GM12878 (cell line): Measurements from ENCODE around the gene CENPP. TPM values are rescaled to one million over a fixed set of nuclear protein-coding genes. Genes with fewer than 3 reads are reported as not detected.

Source experiments
- ATAC-seq: fragments of 200-7000 bp; cut with Tn5 transposase; 3 replicates; pipeline ENCODE4 v1.9.1; 2020; ENCODE audit warnings: mild to moderate bottlenecking, moderate library complexity
- BruUV-seq: library from RNA; stranded (reverse); fragments of 400-500 nt; replicated peaks from 2 replicates; lab custom pipeline; 2021; lab: Mats Ljungman, UMichigan
- CTCF ChIA-PET: fragments of 300-600 bp; sonication (Branson Sonifier 250); formaldehyde crosslinking; extraction: SDS; loops from one replicate; lab custom pipeline; 2021; ENCODE audit warnings: inconsistent platforms; lab: Yijun Ruan, JAX
- POLR2A ChIA-PET: fragments of 350-600 bp; formaldehyde crosslinking; extraction: SDS; loops from one replicate; lab custom pipeline; 2021; ENCODE audit warnings: inconsistent platforms; lab: Charles Lee
- RAD21 ChIA-PET: fragments of 300-600 bp; sonication (Branson Sonifier 250); formaldehyde crosslinking; loops from one replicate; lab custom pipeline; 2023; ENCODE audit warnings: antibody characterized with exemption; ENCODE audit not compliant: unreplicated experiment; lab: Charles Lee
- SMC1A ChIA-PET: fragments of 300-600 bp; sonication (Branson Sonifier 250); formaldehyde crosslinking; loops from one replicate; lab custom pipeline; 2023; ENCODE audit not compliant: unreplicated experiment, uncharacterized antibody; lab: Charles Lee
- DNase-seq: peaks from one replicate; pipeline ENCODE4 v3.0.0-alpha.2; 2011; ENCODE audit warnings: low read depth, low spot score
- FAIRE-seq: peaks from 3 replicates; lab custom pipeline; 2011; peaks lifted over from hg19 to GRCh38; lab: Jason Lieb, UNC
- H2AFZ ChIP-seq: 2 replicates; pipeline ENCODE4 v1.6.0; 2011; ENCODE audit warnings: low read depth, low read length, control low read depth; ENCODE audit not compliant: control insufficient read depth
- H3K27ac ChIP-seq: 2 replicates; pipeline ENCODE4 v1.5.1; 2011; ENCODE audit warnings: control low read depth; ENCODE audit not compliant: control insufficient read depth, insufficient read depth
- H3K27me3 ChIP-seq, 2 experiments: replicated peaks in 1 of 2; 2 replicates each; pipeline versions ENCODE4 v1.6.0 to v1.6.1; 2011; ENCODE audit warnings: low read length in 1 of 2; ENCODE audit not compliant: control insufficient read depth in 2 of 2, insufficient read depth in 2 of 2
- H3K36me3 ChIP-seq, 2 experiments: 2 replicates each; pipeline ENCODE4 v1.5.1; 2011; ENCODE audit warnings: low read length in 1 of 2; ENCODE audit not compliant: control insufficient read depth in 2 of 2, insufficient read depth in 2 of 2
- H3K4me1 ChIP-seq: 2 replicates; pipeline ENCODE4 v1.6.1; 2011; ENCODE audit warnings: mild to moderate bottlenecking, low read length, moderate library complexity, mixed read lengths; ENCODE audit not compliant: control insufficient read depth, insufficient read depth
- H3K4me2 ChIP-seq: 2 replicates; pipeline ENCODE4 v1.6.0; 2011; ENCODE audit warnings: control low read depth; ENCODE audit not compliant: control insufficient read depth, insufficient read depth
- H3K4me3 ChIP-seq: fragments of 200-600 bp; sonication (generic); 2 replicates; pipeline ENCODE4 v1.5.1; 2016
- H3K79me2 ChIP-seq: 2 replicates; pipeline ENCODE4 v1.6.0; 2011; ENCODE audit warnings: low read length; ENCODE audit not compliant: control insufficient read depth, insufficient read depth
- H3K9ac ChIP-seq: 2 replicates; pipeline ENCODE4 v1.8.0; 2011; ENCODE audit warnings: low read length, control low read depth, mixed read lengths; ENCODE audit not compliant: control insufficient read depth, insufficient read depth
- H3K9me3 ChIP-seq: replicated peaks from 3 replicates; pipeline ENCODE4 v1.5.1; 2011; ENCODE audit warnings: mild to moderate bottlenecking, low read length; ENCODE audit not compliant: control insufficient read depth, insufficient read depth
- H4K20me1 ChIP-seq: 2 replicates; pipeline ENCODE4 v1.6.0; 2011; ENCODE audit not compliant: control insufficient read depth, insufficient read depth
- CBX5 ChIP-seq: sonication (generic); IDR thresholded peaks from 2 replicates; pipeline ENCODE4 v1.6.1; 2016; ENCODE audit warnings: low read depth, moderate library complexity, mild to moderate bottlenecking, inconsistent platforms
- PAX8 ChIP-seq: fragments of 450-650 bp; IDR thresholded peaks from 2 replicates; pipeline ENCODE4 v1.6.1; 2017; ENCODE audit warnings: mild to moderate bottlenecking, moderate library complexity
- SIX5 ChIP-seq: IDR thresholded peaks from 2 replicates; pipeline ENCODE4 v1.6.1; 2011; ENCODE audit warnings: mild to moderate bottlenecking, low read depth, low read length, moderate library complexity; ENCODE audit not compliant: severe bottlenecking
- ZNF592 ChIP-seq: fragments of 450-650 bp; IDR thresholded peaks from 2 replicates; pipeline ENCODE4 v1.6.1; 2017; ENCODE audit warnings: mild to moderate bottlenecking, moderate library complexity
- WGBS: methylation state at CpG from one replicate; pipeline ENCODE4 v1.1.6; 2016; ENCODE audit warnings: low lambda C conversion rate; ENCODE audit not compliant: insufficient replicate concordance, insufficient coverage; ENCODE audit errors: missing lambda C conversion rate; 5-methylcytosine and 5-hydroxymethylcytosine counted together
- in situ Hi-C: fragments of 300-500 bp; cut with MboI; formaldehyde crosslinking; loops from 9 replicates; pipeline ENCODE4 v1.14.3; 2018; ENCODE audit warnings: mixed read lengths
- intact Hi-C: fragments of 100-400 bp; cut with micrococcal nuclease; formaldehyde crosslinking; loops from one replicate; pipeline ENCODE4 v1.14.2; 2022; ENCODE audit not compliant: unreplicated experiment
- polyA plus RNA-seq, 11 experiments: library from polyadenylated mRNA; depleted of rRNA in 4 of 11; unstranded in 6 of 11; stranded (reverse) in 5 of 11; fragments of >200 nt; fragmentation: Nextera tagmentation in 4 of 11; fragmentation: Illumina TruSeq in 1 of 11; extraction: Ambion mirVana in 4 of 11; extraction: Trizol in 1 of 11; gene quantifications; 1 replicate in 1 of 11; 2 replicates in 10 of 11; pipeline versions ENCODE4 v1.2.1 to v1.2.3, GENCODE V29; 2011 to 2016; ENCODE audit warnings: inconsistent platforms in 2 of 11, missing spikeins in 2 of 11, low read depth in 1 of 11
- total RNA-seq, 4 experiments: library from RNA; depleted of rRNA in 3 of 4; stranded (reverse); fragments of >200 nt in 3 of 4; fragmentation: Illumina TruSeq in 1 of 4; extraction: Trizol in 1 of 4; gene quantifications; 2 replicates each; pipeline versions ENCODE4 v1.2.1 to v1.2.3, GENCODE V29; 2013 to 2021
- TF ChIP-seq, protein P1 (sequence below): fragments of 150-350 bp; IDR thresholded peaks from 2 replicates; pipeline ENCODE4 v1.6.1; 2016; ENCODE audit warnings: low read depth, low read length

Gene CENPP
- total and polyA plus RNA-seq, 10 of the 15 experiments (the other 5 are each of a cell fraction or from before 2014, with no cell fraction given), result 9.4 to 31.4 (median 19.8) TPM

DNA sequence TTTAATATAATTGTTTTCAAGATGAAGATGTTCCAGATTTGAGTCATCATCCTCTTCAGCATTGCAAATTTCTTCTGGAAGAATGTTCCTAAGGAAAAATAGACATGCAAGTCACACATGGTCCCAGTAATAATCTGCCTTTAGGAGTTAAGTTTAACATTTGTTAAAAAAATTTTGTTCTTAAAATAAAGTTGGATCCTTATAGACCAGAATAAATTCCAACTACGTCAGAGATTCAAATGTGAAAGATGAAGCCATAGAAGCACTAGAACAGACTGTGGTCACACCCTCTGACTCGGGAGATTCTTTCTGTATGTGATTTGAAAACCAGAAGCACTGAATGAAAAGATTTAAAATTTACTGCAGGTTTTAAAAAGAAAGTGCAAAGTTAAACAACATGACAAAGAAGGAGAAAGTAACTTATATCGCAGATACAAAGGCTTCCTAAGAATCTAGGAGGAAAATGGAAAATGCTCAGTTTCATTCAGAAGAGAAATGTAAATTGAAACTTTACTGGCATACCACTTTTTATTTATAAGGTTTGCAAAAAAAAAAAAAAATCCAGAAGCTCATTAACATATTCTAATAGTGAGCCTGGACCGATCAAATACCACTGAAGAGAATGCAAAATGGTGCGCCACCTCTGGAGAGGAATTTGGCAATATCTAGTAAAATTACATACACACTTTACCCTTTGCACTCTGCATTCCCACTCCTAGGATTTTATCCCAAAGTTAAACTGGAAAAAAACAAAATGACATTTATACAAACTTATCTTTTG is 170.8 kb downstream of the CENPP start:
- Histone ChIP-seq H3K79me2 (no peaks in the 10 kb centered on the region), H3K9me3 (no peaks in the 10 kb centered on the region), H3K36me3 (no peaks in the 10 kb centered on the region; a peak in 1 of 4 replicates), H3K27ac (no peak overlapping the region), H3K4me3 (no peak overlapping the region), H2AFZ (no peak overlapping the region), H3K9ac (no peak overlapping the region), H3K4me1 (no peaks in the 10 kb centered on the region), H3K4me2 (no peak overlapping the region), H3K27me3 (no peaks in the 10 kb centered on the region), H4K20me1 (no peaks in the 10 kb centered on the region)
- no peak for ATAC-seq
- SMC1A ChIA-PET, result interaction anchor here (0.7 to 1.3 kb wide), 2 partner anchors 11 to 96 kb away, joined by 3 read pairs; no protein-coding TSS in a partner anchor
- no TSS peak for BruUV-seq
- in situ Hi-C loops (no loop called here), intact Hi-C loops (no loop called here)
- RAD21 ChIA-PET, result no interaction called here
- no peak for DNase-seq
- CTCF ChIA-PET, result no interaction called here
- POLR2A ChIA-PET, result no interaction called here
- 98% methylated on average over 5 of the region's 5 CpGs for WGBS
- FAIRE-seq, result no peak
- TF ChIP-seq, protein P1, sequence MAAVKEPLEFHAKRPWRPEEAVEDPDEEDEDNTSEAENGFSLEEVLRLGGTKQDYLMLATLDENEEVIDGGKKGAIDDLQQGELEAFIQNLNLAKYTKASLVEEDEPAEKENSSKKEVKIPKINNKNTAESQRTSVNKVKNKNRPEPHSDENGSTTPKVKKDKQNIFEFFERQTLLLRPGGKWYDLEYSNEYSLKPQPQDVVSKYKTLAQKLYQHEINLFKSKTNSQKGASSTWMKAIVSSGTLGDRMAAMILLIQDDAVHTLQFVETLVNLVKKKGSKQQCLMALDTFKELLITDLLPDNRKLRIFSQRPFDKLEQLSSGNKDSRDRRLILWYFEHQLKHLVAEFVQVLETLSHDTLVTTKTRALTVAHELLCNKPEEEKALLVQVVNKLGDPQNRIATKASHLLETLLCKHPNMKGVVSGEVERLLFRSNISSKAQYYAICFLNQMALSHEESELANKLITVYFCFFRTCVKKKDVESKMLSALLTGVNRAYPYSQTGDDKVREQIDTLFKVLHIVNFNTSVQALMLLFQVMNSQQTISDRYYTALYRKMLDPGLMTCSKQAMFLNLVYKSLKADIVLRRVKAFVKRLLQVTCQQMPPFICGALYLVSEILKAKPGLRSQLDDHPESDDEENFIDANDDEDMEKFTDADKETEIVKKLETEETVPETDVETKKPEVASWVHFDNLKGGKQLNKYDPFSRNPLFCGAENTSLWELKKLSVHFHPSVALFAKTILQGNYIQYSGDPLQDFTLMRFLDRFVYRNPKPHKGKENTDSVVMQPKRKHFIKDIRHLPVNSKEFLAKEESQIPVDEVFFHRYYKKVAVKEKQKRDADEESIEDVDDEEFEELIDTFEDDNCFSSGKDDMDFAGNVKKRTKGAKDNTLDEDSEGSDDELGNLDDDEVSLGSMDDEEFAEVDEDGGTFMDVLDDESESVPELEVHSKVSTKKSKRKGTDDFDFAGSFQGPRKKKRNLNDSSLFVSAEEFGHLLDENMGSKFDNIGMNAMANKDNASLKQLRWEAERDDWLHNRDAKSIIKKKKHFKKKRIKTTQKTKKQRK, result no peak
- TF ChIP-seq SIX5, result no peak
- TF ChIP-seq CBX5, result no peak
- TF ChIP-seq ZNF592, result no peak
- no peak for TF ChIP-seq PAX8
